ENCODE results near the gene CHST8. TPM values are rescaled to one million over a fixed set of nuclear protein-coding genes. Genes with fewer than 3 reads are reported as not detected.

Gene CHST8
- total RNA-seq, 1 donor from 2014 or later = 3.2 TPM

- intact Hi-C loops (cut with DNase I) = no loop called here
- no peaks in the 10 kb centered on the region for H3K27me3 ChIP-seq
- TF ChIP-seq, protein P1, sequence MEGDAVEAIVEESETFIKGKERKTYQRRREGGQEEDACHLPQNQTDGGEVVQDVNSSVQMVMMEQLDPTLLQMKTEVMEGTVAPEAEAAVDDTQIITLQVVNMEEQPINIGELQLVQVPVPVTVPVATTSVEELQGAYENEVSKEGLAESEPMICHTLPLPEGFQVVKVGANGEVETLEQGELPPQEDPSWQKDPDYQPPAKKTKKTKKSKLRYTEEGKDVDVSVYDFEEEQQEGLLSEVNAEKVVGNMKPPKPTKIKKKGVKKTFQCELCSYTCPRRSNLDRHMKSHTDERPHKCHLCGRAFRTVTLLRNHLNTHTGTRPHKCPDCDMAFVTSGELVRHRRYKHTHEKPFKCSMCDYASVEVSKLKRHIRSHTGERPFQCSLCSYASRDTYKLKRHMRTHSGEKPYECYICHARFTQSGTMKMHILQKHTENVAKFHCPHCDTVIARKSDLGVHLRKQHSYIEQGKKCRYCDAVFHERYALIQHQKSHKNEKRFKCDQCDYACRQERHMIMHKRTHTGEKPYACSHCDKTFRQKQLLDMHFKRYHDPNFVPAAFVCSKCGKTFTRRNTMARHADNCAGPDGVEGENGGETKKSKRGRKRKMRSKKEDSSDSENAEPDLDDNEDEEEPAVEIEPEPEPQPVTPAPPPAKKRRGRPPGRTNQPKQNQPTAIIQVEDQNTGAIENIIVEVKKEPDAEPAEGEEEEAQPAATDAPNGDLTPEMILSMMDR (IDR thresholded peaks at IDR 0.05) = no peak
- TF ChIP-seq POLR2AphosphoS5 (IDR thresholded peaks at IDR 0.05; ENCODE audit: insufficient read depth in 1 of 2, low read depth in 1 of 2) (no peak), POLR2A (IDR thresholded peaks at IDR 0.05) (no peak)
- H3K36me3 ChIP-seq = no peaks in the 10 kb centered on the region
- H3K27ac ChIP-seq = no peak overlapping the region
- H3K4me1 ChIP-seq = no peaks in the 10 kb centered on the region
- H3K9me3 ChIP-seq = no peaks in the 10 kb centered on the region
- no peak overlapping the region for H3K4me3 ChIP-seq
- DNase-seq (ENCODE audit: extremely low spot score in 2 of 2) = no peak
Observed at GRCh38 chr19:33705090-33705847, 83.5 kb downstream of the CHST8 start.

GRCh38 chr19:33705860-33706259 is 84.1 kb downstream of the CHST8 start:
- Histone ChIP-seq H3K4me1 (no peaks in the 10 kb centered on the region), H3K4me3 (no peak overlapping the region), H3K9me3 (no peaks in the 10 kb centered on the region), H3K27me3 (no peaks in the 10 kb centered on the region), H3K36me3 (no peaks in the 10 kb centered on the region), H3K27ac (no peak overlapping the region)
- DNase-seq (ENCODE audit: extremely low spot score in 2 of 2) = no peak
- intact Hi-C loops (cut with DNase I) = no loop called here
- no peak for TF ChIP-seq POLR2A (IDR thresholded peaks at IDR 0.05)
- no peak for TF ChIP-seq POLR2AphosphoS5 (IDR thresholded peaks at IDR 0.05; ENCODE audit: insufficient read depth in 1 of 2, low read depth in 1 of 2)
- TF ChIP-seq, protein P1 (IDR thresholded peaks at IDR 0.05) = no peak

DNA sequence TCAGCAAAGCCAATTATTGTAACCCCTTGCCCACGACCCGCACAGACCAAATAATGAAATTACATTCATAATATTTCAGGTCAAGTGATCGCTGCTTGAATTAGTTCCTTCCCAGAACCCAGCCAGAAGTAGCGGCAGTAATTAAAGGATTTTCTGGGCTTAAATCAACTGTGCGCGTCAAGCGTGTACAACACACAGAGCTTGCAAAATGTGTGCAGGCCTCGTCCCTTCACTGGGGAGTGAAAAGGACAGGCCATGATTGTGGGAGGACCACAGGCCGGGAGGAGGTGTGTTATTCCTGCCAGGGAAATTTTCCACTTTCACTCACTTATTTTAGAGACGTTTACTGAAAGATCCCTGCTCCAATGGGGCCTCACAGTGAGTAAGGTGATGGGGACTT is 84.9 kb downstream of the CHST8 start:
- Histone ChIP-seq H3K27me3 (no peaks in the 10 kb centered on the region), H3K9me3 (no peaks in the 10 kb centered on the region), H3K4me1 (no peaks in the 10 kb centered on the region), H3K4me3 (no peak overlapping the region), H3K27ac (no peak overlapping the region), H3K36me3 (no peaks in the 10 kb centered on the region)
- intact Hi-C loops (cut with DNase I) = no loop called here
- DNase-seq (ENCODE audit: extremely low spot score in 2 of 2) = no peak
- no peak for TF ChIP-seq POLR2A (IDR thresholded peaks at IDR 0.05)

DNA sequence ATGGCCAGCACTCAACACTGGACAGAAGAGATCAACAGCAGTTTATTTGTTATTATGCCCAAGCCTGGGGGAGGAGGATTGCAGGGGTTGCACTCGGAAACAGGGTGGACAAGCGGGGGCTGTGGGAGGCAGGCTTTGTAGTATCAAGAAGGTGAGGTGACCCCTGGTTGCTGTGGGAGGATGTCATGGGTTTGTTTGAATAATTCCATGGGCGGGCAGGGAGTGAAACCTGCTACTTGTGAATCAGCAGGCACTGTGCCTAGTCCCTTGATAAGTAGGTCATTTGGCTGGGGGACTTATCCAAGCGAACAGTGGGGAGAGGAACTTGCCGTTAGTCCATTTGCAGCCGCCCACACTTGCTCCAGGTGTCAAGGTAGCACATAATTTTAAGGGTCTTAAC is 90.5 kb downstream of the CHST8 start:
- intact Hi-C loops (cut with DNase I) = no loop called here
- H3K4me1 ChIP-seq = no peaks in the 10 kb centered on the region
- no peak overlapping the region for H3K27ac ChIP-seq
- no peaks in the 10 kb centered on the region for H3K36me3 ChIP-seq
- no peak for DNase-seq (ENCODE audit: extremely low spot score in 2 of 2)
- no peak for TF ChIP-seq POLR2A (IDR thresholded peaks at IDR 0.05)
- TF ChIP-seq POLR2AphosphoS5 (IDR thresholded peaks at IDR 0.05; ENCODE audit: insufficient read depth in 1 of 2, low read depth in 1 of 2) = no peak
- TF ChIP-seq, protein P1 (IDR thresholded peaks at IDR 0.05) = no peak
- no peaks in the 10 kb centered on the region for H3K27me3 ChIP-seq
- no peak overlapping the region for H3K4me3 ChIP-seq
- no peaks in the 10 kb centered on the region for H3K9me3 ChIP-seq

GRCh38 chr19:33713194-33713593 is 91.4 kb downstream of the CHST8 start:
- no peak overlapping the region for H3K4me3 ChIP-seq
- no peaks in the 10 kb centered on the region for H3K27me3 ChIP-seq
- H3K4me1 ChIP-seq = no peaks in the 10 kb centered on the region
- TF ChIP-seq POLR2AphosphoS5 (IDR thresholded peaks at IDR 0.05; ENCODE audit: insufficient read depth in 1 of 2, low read depth in 1 of 2) = no peak
- TF ChIP-seq, protein P1 (IDR thresholded peaks at IDR 0.05) = no peak
- TF ChIP-seq POLR2A (IDR thresholded peaks at IDR 0.05) = no peak
- H3K36me3 ChIP-seq = no peaks in the 10 kb centered on the region
- no peak for DNase-seq (ENCODE audit: extremely low spot score in 2 of 2)
- H3K27ac ChIP-seq = no peak overlapping the region
- intact Hi-C loops (cut with DNase I) = no loop called here
- H3K9me3 ChIP-seq = no peaks in the 10 kb centered on the region
